ENCODE measurements around the gene CTIF.

Gene CTIF

DNA sequence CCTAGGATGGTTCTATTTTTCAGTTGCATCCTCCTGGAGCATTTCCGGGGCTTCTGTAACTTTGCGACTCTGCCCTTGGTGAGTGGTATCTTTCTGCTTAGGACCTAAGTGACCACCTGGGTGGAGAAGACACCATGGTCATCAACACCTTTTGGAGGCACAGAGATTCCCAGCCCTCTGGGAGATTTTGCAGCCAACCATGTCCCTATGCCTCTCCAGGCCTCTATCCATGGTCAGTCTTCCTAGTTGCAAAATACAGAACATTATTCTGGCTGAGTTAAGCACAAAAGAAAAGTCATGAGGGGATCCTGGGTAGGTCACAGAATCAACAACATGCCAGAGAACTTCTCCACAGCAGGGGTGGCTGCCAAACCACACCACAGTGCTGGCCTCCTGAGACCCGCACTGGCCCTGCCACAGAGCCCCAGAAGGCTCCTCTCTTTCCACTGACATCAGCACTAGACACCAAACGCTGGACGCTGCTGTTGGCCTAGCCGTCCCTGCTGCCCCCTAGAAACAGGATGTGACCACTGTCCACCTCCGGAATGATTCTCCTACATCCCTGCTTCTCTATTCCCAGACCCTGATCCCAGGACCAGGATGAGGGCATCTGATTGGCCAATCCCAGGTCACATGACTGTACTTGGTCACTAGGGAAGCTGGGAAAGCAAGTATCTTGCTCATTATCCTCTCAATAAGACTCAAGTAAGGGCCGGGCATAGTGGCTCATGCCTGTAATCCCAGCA is 364.2 kb downstream of the CTIF start:
- DNase-seq (ENCODE audit: low spot score), result peak; percentile 41

- no peak for DNase-seq (ENCODE audit: low spot score)
These were observed 365.3 kb downstream of the CTIF start for GRCh38 chr18:48904091-48904490.

- no peak for DNase-seq (ENCODE audit: low spot score)
These were observed 366.1 kb downstream of the CTIF start for GRCh38 chr18:48904847-48905394.

- no peak for DNase-seq (ENCODE audit: low spot score)
These were observed 366.7 kb downstream of the CTIF start for GRCh38 chr18:48905513-48905912.

- DNase-seq (ENCODE audit: low spot score), result no peak
These were observed 370.1 kb downstream of the CTIF start for GRCh38 chr18:48908916-48909315.

DNA sequence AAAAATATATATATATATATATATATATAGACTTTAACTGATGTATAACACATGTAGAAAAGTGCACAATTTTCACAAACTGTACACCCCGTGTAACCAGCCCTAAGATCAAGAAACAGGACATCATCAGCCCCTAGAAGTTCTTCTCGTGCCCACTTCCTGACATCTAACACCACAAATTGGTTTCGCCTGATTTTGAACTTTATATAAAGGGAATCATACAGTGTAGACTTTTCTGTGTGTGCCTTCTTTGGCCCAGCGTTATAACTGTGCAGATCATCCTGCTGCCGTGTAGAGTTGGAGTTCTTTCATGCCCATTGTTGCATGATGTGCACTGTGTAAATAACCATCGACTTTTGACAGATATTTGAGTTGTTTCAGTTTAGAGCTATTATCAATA is 370.9 kb downstream of the CTIF start:
- DNase-seq (ENCODE audit: low spot score), result no peak

- no peak for DNase-seq (ENCODE audit: low spot score)
These were observed 372.2 kb downstream of the CTIF start for GRCh38 chr18:48910972-48911545.

Data from globus pallidus (tissue), 1 donor.